SK-N-SH (cell line): ENCODE data around the gene TNFSF15. TPM values are rescaled to one million over a fixed set of nuclear protein-coding genes. Genes with fewer than 3 reads are reported as not detected.

ENCODE experiments used
- CTCF ChIA-PET: fragments of 300-600, 350-600 bp; formaldehyde crosslinking; extraction: SDS; loops from one replicate; lab custom pipeline; 2021; lab: Yijun Ruan, JAX
- POLR2A ChIA-PET: fragments of 350-600 bp; sonication (Branson Sonifier 250); formaldehyde crosslinking; extraction: SDS; loops from one replicate; lab custom pipeline; 2020; ENCODE audit warnings: antibody characterized with exemption, inconsistent platforms; lab: Yijun Ruan, JAX
- DNase-seq: peaks from one replicate; pipeline ENCODE4 v3.0.0; 2012
- H2AFZ ChIP-seq: fragments of 200-600 bp; sonication (generic); 2 replicates; pipeline ENCODE4 v1.8.1; 2016; ENCODE audit warnings: antibody characterized with exemption, mild to moderate bottlenecking, low read depth
- H3F3A ChIP-seq: fragments of 200-600 bp; sonication (generic); replicated peaks from 2 replicates; pipeline ENCODE3; 2016; ENCODE audit warnings: antibody characterized with exemption, mild to moderate bottlenecking; ENCODE audit not compliant: insufficient read depth
- H3K27ac ChIP-seq, 2 experiments: fragments of 200-500 bp in 1 of 2; fragments of 200-600 bp in 1 of 2; sonication (Bioruptor generic) in 1 of 2; sonication (generic), shearing (Covaris generic) in 1 of 2; 2 replicates each; pipeline versions ENCODE4 v1.5.1 to v1.6.1; 2014 to 2016; ENCODE audit warnings: low read depth in 2 of 2, inconsistent platforms in 1 of 2, low read length in 1 of 2, mild to moderate bottlenecking in 1 of 2, mixed read lengths in 1 of 2
- H3K27me3 ChIP-seq: fragments of 200-600 bp; sonication (generic), shearing (Covaris generic); 2 replicates; pipeline ENCODE4 v1.6.1; 2016; ENCODE audit warnings: mixed run types; ENCODE audit not compliant: insufficient read depth
- H3K36me3 ChIP-seq, 2 experiments: fragments of 200-500 bp in 1 of 2; fragments of 200-600 bp in 1 of 2; sonication (Bioruptor generic) in 1 of 2; sonication (generic) in 1 of 2; replicated peaks in 1 of 2; 2 replicates each; pipeline versions ENCODE3 to v1.5.1; 2014 to 2016; ENCODE audit warnings: low read length in 1 of 2, mild to moderate bottlenecking in 1 of 2; ENCODE audit not compliant: insufficient read depth in 2 of 2, control insufficient read depth in 1 of 2
- H3K4me1 ChIP-seq, 2 experiments: fragments of 200-500 bp in 1 of 2; fragments of 200-600 bp in 1 of 2; sonication (Bioruptor generic) in 1 of 2; sonication (generic), shearing (Covaris generic) in 1 of 2; 2 replicates each; pipeline versions ENCODE4 v1.5.1 to v1.6.1; 2014 to 2016; ENCODE audit warnings: low read depth in 1 of 2, low read length in 1 of 2, mixed run types in 1 of 2; ENCODE audit not compliant: insufficient read depth in 2 of 2, control insufficient read depth in 1 of 2
- H3K4me2 ChIP-seq: fragments of 200-600 bp; sonication (generic), shearing (Covaris generic); 2 replicates; pipeline ENCODE4 v1.6.1; 2017; ENCODE audit warnings: mixed run types
- H3K4me3 ChIP-seq, 2 experiments: fragments of 200-500 bp in 1 of 2; fragments of 200-600 bp in 1 of 2; sonication (Bioruptor generic) in 1 of 2; sonication (generic), shearing (Covaris generic) in 1 of 2; 2 replicates each; pipeline versions ENCODE4 v1.5.1 to v1.8.1; 2014 to 2016; ENCODE audit warnings: low read depth in 2 of 2, inconsistent platforms in 1 of 2, low read length in 1 of 2, mild to moderate bottlenecking in 1 of 2, mixed read lengths in 1 of 2, moderate library complexity in 1 of 2
- H3K79me2 ChIP-seq: fragments of 200-600 bp; sonication (generic); 2 replicates; pipeline ENCODE4 v1.8.1; 2017; ENCODE audit warnings: mild to moderate bottlenecking; ENCODE audit not compliant: insufficient read depth
- H3K9ac ChIP-seq: fragments of 200-600 bp; sonication (generic); 2 replicates; pipeline ENCODE4 v1.6.1; 2017; ENCODE audit warnings: mixed run types
- H3K9me2 ChIP-seq: fragments of 200-600 bp; sonication (generic); 2 replicates; pipeline ENCODE4 v1.6.1; 2017; ENCODE audit warnings: mixed run types
- H3K9me3 ChIP-seq: fragments of 200-600 bp; sonication (generic); 2 replicates; pipeline ENCODE4 v1.6.1; 2017; ENCODE audit warnings: mixed run types, mild to moderate bottlenecking, moderate library complexity
- H4K20me1 ChIP-seq: fragments of 200-600 bp; sonication (generic); 2 replicates; pipeline ENCODE4 v1.6.1; 2017; ENCODE audit warnings: mild to moderate bottlenecking, mixed run types; ENCODE audit not compliant: insufficient read depth
- CHD2 ChIP-seq: fragments of 150-350 bp; IDR thresholded peaks from 2 replicates; pipeline ENCODE4 v1.6.1; 2018; ENCODE audit warnings: low read length; ENCODE audit not compliant: partially characterized antibody
- CTCF ChIP-seq: fragments of 200-600 bp; sonication (generic); IDR thresholded peaks from 2 replicates; pipeline ENCODE4 v1.6.1; 2017; ENCODE audit warnings: antibody characterized with exemption, mild to moderate bottlenecking, moderate library complexity
- ELF1 ChIP-seq: IDR thresholded peaks from 2 replicates; pipeline ENCODE4 v1.4.0; 2012
- EP300 ChIP-seq, 2 experiments: IDR thresholded peaks; 2 replicates each; pipeline versions ENCODE4 v1.4.0 to v1.6.1; 2012; ENCODE audit warnings: borderline replicate concordance in 1 of 2, low read depth in 1 of 2, low read length in 1 of 2
- FOSL2 ChIP-seq: IDR thresholded peaks from 2 replicates; pipeline ENCODE4 v1.4.0; 2012; ENCODE audit warnings: low read depth, mild to moderate bottlenecking, moderate library complexity, borderline replicate concordance
- FOXM1 ChIP-seq: IDR thresholded peaks from 2 replicates; pipeline ENCODE4 v1.4.0; 2012; ENCODE audit warnings: low read depth, mild to moderate bottlenecking
- GABPA ChIP-seq: IDR thresholded peaks from 2 replicates; pipeline ENCODE4 v1.4.0; 2012; ENCODE audit warnings: low read depth, mild to moderate bottlenecking
- GATA2 ChIP-seq: sonication (generic); formaldehyde crosslinking; IDR thresholded peaks from 2 replicates; pipeline ENCODE4 v1.5.0; 2020; ENCODE audit warnings: mild to moderate bottlenecking, missing genetic modification reagents
- MEF2A ChIP-seq: IDR thresholded peaks from 2 replicates; pipeline ENCODE4 v1.4.0; 2012; ENCODE audit warnings: low read depth, borderline replicate concordance
- MXI1 ChIP-seq: IDR thresholded peaks from 2 replicates; pipeline ENCODE4 v1.6.1; 2012; ENCODE audit warnings: mild to moderate bottlenecking, low read depth, low read length, improper control_type of control experiment
- NFIC ChIP-seq: IDR thresholded peaks from 2 replicates; pipeline ENCODE4 v1.4.0; 2012; ENCODE audit warnings: borderline replicate concordance
- NRF1 ChIP-seq: IDR thresholded peaks from 2 replicates; pipeline ENCODE4 v1.6.1; 2012; ENCODE audit warnings: low read depth, mild to moderate bottlenecking, low read length
- PBX3 ChIP-seq: IDR thresholded peaks from 2 replicates; pipeline ENCODE4; 2012
- RCOR1 ChIP-seq: fragments of 150-350 bp; IDR thresholded peaks from 2 replicates; pipeline ENCODE4 v1.6.1; 2017; ENCODE audit warnings: antibody characterized with exemption, low read length
- RFX5 ChIP-seq: IDR thresholded peaks from 2 replicates; pipeline ENCODE4 v1.6.1; 2012; ENCODE audit warnings: mild to moderate bottlenecking, improper control_type of control experiment, low read length
- RXRA ChIP-seq: IDR thresholded peaks from 2 replicates; pipeline ENCODE4 v1.4.0; 2012; ENCODE audit warnings: low read depth, mild to moderate bottlenecking, borderline replicate concordance
- SIN3A ChIP-seq: IDR thresholded peaks from 2 replicates; pipeline ENCODE4 v1.6.1; 2012; ENCODE audit warnings: low read depth, mild to moderate bottlenecking, low read length, moderate library complexity, borderline replicate concordance
- TEAD4 ChIP-seq: IDR thresholded peaks from 2 replicates; pipeline ENCODE4 v1.4.0; 2012; ENCODE audit warnings: mild to moderate bottlenecking, borderline replicate concordance; ENCODE audit not compliant: insufficient read depth
- USF1 ChIP-seq: IDR thresholded peaks from 2 replicates; pipeline ENCODE4 v1.4.0; 2012; ENCODE audit warnings: low read depth, borderline replicate concordance
- WGBS: methylation state at CpG from one replicate; pipeline ENCODE4 v1.1.6; 2017; ENCODE audit warnings: low lambda C conversion rate; 5-methylcytosine and 5-hydroxymethylcytosine counted together
- polyA plus RNA-seq, 3 experiments: library from polyadenylated mRNA; depleted of rRNA; stranded (reverse); fragments of >200 nt; gene quantifications; 2 replicates each; pipeline ENCODE4 v1.2.3, GENCODE V29; 2012
- TF ChIP-seq, protein P1 (sequence below): fragments of 150-350 bp; IDR thresholded peaks from 2 replicates; pipeline ENCODE4 v1.6.1; 2017; ENCODE audit warnings: antibody characterized with exemption, low read length, low read depth, borderline replicate concordance
- TF ChIP-seq, protein P2 (sequence below): fragments of 150-350 bp; IDR thresholded peaks from 2 replicates; pipeline ENCODE4 v1.6.1; 2016; ENCODE audit warnings: mild to moderate bottlenecking, low read depth, low read length

The TNFSF15 gene
- polyA plus RNA-seq, 1 of the 3 experiments (the other 2 are of a cell fraction), result 0.64 TPM

DNA sequence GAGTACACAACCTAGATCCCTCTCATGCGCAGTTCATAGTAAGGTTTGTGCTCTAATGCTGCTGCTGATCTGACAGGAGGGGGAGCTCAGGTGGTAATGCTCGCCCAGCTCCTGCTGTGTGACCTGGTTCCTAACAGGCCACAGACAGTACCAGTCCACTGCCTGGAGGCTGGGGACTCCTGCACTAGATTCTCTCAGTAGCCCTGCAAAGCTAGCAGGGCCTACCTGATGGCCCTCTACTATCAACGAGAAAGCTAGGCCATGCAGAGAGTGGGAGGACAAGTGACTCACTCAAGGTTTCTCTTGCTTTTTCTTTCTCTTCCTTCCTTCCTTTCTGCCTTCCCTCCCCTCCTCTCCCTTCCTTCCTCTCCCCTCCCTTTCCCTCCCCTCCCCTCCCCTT is 68.7 kb downstream of the TNFSF15 start:
- H3K9me3 ChIP-seq, result no peaks in the 10 kb centered on the region
- WGBS, result 83% methylated on average over 2 of the region's 3 CpGs
- H3F3A ChIP-seq, result peaks cover 19% of the 10 kb centered on the region
- no peaks in the 10 kb centered on the region for H3K79me2 ChIP-seq
- H3K4me1 ChIP-seq, result peaks cover 0 to 22% of the 10 kb centered on the region in 2 experiments; a peak in 2 of 4 replicates
- TF ChIP-seq GATA2 (no peak), MXI1 (no peak), RXRA (no peak), EP300 (IDR thresholded peaks at IDR 0.05; ENCODE audit: borderline replicate concordance in 1 of 2, low read depth in 1 of 2, low read length in 1 of 2) (no peak), RCOR1 (no peak), MEF2A (no peak), SIN3A (no peak)
- CTCF ChIA-PET, result interaction anchor here (2.2 to 5.6 kb wide), 3 partner anchors 169 to 787 kb away, joined by 8 to 41 read pairs (median 25); no protein-coding TSS in a partner anchor
- no peaks in the 10 kb centered on the region for H4K20me1 ChIP-seq
- no peak overlapping the region for H3K9ac ChIP-seq
- no peaks in the 10 kb centered on the region for H3K9me2 ChIP-seq
- no peak overlapping the region for H3K4me2 ChIP-seq
- no peak for DNase-seq
- no peak overlapping the region for H3K27ac ChIP-seq
- H2AFZ ChIP-seq, result no peak overlapping the region
- H3K4me3 ChIP-seq, result no peak overlapping the region
- no peaks in the 10 kb centered on the region for H3K36me3 ChIP-seq
- POLR2A ChIA-PET, result no interaction called here
- H3K27me3 ChIP-seq, result no peaks in the 10 kb centered on the region

DNA sequence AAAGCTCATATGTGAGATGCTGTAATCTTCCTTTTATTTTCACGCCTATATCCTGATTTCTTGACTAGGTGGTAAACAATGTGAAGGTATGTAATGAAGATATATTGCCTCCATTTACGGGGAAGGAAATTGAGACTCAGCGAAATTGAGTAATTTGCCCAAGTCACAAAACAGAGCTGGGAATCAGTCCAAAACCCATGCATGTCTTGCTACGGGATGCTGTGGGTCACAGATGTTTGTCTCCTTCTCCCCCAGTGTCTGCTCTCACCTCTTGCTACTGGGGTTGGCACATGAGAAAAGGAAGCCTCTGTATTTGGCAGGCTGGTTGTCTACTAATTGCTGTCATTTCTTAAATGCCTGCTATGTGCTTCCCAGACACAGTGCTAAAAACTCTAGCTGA is 70.1 kb downstream of the TNFSF15 start:
- Histone ChIP-seq H3F3A (peaks cover 19% of the 10 kb centered on the region), H3K27ac (peak overlapping the region; percentile 36 to 65; a peak in 3 of 4 replicates), H4K20me1 (no peaks in the 10 kb centered on the region), H3K9me3 (no peaks in the 10 kb centered on the region), H3K9me2 (no peaks in the 10 kb centered on the region), H3K36me3 (no peaks in the 10 kb centered on the region), H3K4me2 (peak overlapping the region; percentile 50), H2AFZ (peak overlapping the region; percentile 11; the same call in 1 of the 2 replicates), H3K9ac (no peak overlapping the region), H3K79me2 (no peaks in the 10 kb centered on the region), H3K27me3 (no peaks in the 10 kb centered on the region), H3K4me3 (no peak overlapping the region), H3K4me1 (peaks cover 0 to 22% of the 10 kb centered on the region in 2 experiments; a peak in 2 of 4 replicates)
- DNase-seq, result no peak
- 45% methylated on average over 4 of the region's 4 CpGs for WGBS
- ChIA-PET CTCF (interaction anchor here (0.9 to 5.6 kb wide), 5 partner anchors 12 to 330 kb away, joined by 4 to 41 read pairs (median 6); no protein-coding TSS in a partner anchor), POLR2A (no interaction called here)
- no peak for TF ChIP-seq NRF1
- TF ChIP-seq, protein P1, sequence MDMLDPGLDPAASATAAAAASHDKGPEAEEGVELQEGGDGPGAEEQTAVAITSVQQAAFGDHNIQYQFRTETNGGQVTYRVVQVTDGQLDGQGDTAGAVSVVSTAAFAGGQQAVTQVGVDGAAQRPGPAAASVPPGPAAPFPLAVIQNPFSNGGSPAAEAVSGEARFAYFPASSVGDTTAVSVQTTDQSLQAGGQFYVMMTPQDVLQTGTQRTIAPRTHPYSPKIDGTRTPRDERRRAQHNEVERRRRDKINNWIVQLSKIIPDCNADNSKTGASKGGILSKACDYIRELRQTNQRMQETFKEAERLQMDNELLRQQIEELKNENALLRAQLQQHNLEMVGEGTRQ, result no peak
- no peak for TF ChIP-seq RFX5
- TF ChIP-seq, protein P2, sequence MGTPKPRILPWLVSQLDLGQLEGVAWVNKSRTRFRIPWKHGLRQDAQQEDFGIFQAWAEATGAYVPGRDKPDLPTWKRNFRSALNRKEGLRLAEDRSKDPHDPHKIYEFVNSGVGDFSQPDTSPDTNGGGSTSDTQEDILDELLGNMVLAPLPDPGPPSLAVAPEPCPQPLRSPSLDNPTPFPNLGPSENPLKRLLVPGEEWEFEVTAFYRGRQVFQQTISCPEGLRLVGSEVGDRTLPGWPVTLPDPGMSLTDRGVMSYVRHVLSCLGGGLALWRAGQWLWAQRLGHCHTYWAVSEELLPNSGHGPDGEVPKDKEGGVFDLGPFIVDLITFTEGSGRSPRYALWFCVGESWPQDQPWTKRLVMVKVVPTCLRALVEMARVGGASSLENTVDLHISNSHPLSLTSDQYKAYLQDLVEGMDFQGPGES, result no peak
- TF ChIP-seq PBX3, result peak; percentile 40; the same call in 1 of the 2 replicates
- TF ChIP-seq TEAD4, result no peak
- TF ChIP-seq ELF1, result no peak
- no peak for TF ChIP-seq MXI1
- no peak for TF ChIP-seq CTCF
- no peak for TF ChIP-seq GABPA
- no peak for TF ChIP-seq FOSL2
- TF ChIP-seq NFIC, result peak; percentile 73
- TF ChIP-seq GATA2, result no peak
- TF ChIP-seq USF1, result no peak
- no peak for TF ChIP-seq FOXM1
- TF ChIP-seq CHD2, result no peak
